GM18498 (cell line): ENCODE measurements around the gene IGFBP2.

Source experiments
- ATAC-seq: cut with Tn5 transposase; IDR thresholded peaks from one replicate; pipeline ENCODE4 v1.9.1; 2021; ENCODE audit warnings: mild to moderate bottlenecking, moderate library complexity; ENCODE audit not compliant: unreplicated experiment

IGFBP2 gene

DNA sequence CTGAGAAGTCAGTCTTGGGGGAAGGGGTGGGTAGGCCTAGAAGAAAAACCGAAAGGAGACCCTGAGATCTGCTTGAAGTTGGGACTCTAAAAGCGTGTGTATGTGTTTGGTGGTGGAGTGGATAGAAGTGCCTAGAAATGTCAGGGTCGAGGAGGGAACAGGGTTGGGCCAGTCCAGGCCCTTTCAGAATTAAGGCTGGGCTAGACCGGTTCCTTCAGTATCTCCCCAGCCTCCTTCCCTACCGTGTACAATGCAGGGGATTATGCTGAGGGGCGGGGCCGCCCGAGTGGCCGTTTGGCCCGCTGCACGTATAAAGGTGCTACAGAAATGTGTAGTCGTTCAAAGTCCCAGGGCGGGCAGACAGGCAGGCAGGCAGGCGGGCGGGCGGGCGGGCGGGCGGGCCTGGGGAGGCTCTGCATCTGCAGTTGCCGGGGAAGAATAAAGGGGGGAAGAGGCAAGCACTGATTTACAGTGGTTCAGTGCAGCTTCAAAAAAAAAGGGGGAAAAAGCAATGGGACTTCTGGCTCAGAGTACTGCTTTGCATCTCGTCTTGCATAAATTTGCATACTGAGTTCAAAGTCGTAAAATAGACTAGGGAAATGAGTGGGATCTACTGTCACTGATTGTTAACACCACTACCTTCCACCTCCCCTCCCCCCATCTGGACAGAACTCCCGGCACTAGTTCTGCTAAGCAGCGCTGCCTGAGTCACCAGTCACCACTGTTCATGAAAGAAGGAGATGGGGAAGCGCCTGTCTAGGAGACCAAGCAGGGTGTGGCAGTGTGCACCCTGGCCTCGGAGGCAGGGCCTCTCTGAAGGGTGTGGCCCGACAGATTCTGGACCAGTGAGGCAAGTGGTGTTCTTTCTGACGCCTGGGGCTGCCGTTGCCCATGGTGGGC, 3.6 kb downstream of the IGFBP2 start:
- no peak for ATAC-seq

DNA sequence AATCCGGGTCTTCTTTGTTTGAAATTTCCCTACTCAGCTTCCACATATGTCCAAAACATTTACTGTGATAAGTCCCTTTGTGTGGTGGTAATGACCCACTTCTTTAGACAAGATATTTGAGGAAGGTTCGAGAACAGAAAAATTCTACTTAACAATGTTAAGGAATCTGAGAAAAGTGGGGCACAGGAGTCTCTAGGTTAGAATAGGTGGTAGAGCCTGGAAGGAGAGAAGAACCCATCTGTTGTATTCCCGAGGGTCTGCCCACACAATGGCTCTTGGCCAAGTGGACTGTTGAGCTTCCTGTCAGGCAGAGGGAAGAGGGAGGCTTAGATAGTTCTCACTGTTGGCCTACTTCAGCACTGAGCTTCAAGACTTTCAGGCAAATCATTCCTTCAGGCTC, 4.3 kb downstream of the IGFBP2 start:
- ATAC-seq = no peak

DNA sequence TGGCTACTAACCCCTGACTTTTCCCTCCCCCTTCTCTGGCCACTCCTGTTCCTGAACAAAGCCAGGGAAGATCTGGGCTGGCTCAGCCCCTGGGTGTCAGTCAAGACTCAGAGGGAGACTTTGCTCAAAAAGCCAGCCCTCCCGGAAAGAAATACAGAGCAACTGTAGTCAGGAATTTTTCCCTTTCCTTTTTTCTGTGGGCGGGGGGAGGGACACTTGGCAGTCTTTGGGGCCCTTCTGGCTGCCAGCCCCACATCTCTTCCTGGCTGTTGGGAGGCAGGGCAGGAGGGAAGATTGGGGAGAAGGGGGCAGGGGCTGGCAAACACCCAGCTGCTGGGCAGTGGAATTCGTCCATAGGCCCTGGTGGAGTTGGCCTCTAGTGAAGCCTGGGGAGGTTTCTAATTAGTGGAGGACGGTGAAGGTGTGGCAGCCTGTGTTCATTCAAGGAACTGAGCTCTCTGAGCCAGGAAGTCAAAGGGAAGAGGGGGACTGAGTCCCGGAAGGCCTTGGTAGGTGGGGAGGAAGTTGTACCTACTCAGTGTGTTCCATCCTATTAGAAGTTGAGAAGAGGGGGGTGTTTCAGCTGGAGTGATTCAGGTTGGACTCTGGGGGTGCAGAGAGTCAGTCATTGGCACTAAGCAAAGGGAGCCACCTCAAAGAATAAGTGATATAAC, 10.9 kb downstream of the IGFBP2 start:
- no peak for ATAC-seq

DNA sequence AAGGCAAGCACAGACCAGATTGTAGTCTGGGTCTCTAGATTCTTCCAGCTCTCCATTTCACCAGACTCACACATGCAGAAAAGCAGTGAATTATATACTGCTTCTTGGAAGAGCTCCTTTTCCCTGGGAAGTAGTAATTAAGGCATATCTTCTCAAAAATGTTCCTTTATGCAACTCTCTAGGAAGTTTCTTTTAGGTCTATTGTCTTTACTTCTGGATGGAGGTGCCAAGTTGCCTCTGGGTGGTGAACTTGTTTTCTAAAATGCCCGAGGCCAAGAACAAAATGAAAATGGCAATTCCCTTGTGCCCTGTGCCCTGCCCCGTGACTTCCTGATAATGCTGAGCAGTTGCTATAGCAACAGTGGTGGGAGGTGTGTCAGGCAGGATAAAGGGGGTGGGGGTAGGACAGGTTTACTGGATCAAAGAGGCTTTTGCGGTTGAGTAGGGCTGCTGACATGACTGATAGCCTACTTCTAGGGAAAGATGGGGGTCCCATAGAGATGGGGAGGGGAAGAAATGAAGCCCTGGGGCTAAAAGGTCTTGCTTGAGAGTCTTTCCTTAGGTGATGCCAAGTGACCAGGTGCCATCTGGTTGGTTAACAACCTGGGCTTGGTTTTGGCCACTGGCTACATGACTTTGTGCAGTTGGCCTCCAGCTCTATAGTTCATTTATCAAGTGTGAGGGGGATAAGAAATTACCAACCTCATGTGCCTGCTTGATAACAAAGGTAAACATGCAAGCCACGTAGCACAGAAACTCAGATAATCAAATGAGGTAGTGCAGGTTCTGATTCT, 11.8 kb downstream of the IGFBP2 start:
- ATAC-seq = no peak

DNA sequence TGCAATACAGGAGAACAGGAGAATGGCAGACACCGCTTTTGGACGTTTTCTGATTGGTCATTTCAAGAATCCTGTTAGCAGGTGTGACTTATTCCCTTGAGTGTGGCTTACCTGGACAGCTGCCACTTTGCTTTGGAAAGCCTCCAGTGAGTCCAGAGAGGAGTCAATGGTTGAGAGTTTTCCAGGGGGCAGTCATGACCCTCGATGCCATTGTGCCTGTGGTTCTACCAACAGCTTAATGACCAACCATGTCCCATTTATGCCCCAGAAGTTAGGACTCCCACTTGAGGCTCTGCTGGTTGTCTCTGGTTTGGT, 12.4 kb downstream of the IGFBP2 start:
- no peak for ATAC-seq

DNA sequence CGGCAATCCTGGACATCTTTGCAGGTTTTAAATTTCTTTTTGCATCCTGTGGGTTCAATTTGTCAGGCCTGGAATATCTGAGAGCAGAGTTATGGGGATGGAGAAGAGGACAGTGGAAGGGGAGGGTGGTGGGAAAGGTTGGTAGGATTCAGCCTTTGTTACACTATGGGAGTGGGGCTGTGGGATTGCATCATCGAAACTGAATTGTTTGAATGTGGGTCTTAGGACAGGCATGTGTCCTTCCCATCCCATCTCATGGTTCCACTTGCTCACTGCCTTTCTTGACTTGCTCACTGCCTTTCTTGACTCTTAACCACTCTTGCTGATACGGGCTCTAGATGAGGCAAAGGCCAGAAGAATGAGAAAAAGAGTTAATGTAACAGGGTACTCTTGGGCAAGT, 12.9 kb downstream of the IGFBP2 start:
- no peak for ATAC-seq

DNA sequence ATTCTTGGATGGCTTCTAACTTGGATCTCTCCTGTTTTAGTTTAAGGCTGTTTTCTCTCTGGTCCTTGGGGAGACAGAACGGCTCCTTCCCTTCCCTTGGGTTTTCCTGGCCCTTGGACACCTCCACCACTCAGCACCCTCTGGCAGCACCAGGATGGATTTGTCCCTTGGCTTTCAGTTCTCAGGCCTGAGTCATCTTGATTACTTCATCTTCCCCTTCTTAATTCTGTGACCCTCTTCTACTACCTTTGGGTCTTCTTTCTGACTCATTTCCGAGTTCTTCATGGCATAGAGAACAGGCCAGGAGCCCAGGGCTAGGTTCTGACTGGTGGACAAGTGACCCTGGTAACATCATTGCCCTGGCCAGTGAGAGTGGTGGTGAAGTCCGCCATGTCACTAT, 14.9 kb downstream of the IGFBP2 start:
- no peak for ATAC-seq

DNA sequence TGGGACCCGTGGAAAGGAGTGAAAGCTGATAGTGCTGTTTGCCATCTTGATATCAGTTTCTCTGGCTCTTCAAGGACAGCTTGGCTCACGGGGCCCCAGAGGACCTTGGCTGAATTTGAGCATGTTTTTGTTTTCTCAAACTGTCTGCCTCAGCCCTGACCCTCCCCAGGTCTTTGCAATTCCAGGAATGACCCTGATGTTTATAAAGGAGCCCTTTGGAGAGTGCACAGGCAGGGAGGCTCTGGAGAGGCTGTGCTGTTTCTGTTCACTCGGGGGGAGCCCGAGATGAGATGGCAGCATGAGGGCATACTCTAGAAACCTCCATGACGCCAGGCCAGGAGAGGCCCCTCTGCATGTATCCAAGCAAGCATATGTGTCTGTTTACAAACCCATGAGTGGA, 16.4 kb downstream of the IGFBP2 start:
- no peak for ATAC-seq

DNA sequence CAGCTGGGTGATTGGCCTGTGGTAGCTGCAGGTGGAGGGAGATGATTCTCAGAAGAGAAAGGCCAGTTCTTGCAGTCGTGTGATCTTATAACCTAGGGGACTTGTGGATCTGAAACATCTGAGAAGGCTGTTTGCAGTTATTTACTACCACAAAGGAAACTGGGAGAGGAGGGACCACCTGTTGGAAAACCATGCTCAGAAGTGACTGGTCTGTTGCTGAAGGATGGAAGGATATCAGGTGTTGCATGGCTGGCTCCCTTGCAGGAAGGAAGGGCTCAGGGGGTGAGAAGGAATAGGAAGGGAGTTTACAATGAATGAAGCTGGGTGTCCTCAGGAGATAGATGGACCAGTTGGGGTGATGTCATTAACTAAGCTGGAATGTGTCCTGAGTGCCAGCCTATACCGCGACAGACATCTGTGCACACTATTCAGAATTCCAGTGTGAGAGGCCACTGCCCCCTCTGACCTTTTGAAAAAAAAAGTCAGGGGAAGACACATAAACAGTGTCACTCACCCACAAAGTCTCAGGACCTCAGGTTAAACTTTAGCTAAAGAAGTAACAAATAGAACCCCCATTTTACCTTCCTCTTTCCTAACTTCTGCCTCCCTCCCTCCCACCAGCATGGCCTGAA, 17.5 kb downstream of the IGFBP2 start:
- no peak for ATAC-seq

DNA sequence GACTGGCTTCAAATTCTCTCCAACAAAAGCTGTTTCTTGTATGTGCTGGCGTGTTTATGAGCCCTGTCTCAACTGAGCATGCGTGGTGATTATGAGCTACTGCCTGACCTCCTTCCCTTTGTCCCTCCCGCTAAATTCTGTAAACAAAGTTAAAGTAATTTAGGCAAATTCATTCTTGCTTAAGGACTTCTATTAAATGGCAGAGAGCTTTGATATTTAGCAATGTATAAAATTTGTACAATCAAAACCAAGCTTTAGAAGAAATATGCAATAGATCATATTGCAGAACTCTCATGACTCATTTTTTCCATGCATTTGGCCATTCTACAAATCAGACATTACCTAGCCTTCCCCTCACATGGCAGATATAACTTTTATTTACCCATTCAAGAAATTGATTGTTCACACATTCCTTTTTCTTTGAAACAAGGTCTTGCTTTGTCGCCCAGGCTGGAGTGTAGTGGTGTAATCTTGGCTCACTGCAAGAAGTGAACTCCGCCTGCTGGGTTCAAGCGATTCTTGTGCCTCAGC, 18.2 kb downstream of the IGFBP2 start:
- no peak for ATAC-seq

DNA sequence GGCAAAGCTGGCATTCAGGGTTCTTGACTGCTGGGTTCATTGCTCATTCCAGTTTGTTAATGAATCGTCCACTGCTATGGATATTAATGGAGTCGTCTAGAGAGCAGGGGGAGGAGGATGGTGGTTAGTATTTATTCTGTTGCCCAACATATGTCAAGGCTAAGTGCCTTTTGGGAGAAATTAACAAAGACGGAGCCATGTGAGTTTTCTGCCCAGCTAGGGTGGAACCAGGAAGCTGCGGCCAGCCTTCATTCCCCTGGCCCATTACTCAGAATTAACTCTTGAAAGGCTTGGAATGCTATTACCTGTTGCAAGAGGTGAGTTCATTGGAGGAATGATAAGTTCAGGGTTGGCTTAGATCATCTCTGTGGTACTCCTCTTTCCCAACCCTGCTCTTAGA, 19.3 kb downstream of the IGFBP2 start:
- no peak for ATAC-seq

DNA sequence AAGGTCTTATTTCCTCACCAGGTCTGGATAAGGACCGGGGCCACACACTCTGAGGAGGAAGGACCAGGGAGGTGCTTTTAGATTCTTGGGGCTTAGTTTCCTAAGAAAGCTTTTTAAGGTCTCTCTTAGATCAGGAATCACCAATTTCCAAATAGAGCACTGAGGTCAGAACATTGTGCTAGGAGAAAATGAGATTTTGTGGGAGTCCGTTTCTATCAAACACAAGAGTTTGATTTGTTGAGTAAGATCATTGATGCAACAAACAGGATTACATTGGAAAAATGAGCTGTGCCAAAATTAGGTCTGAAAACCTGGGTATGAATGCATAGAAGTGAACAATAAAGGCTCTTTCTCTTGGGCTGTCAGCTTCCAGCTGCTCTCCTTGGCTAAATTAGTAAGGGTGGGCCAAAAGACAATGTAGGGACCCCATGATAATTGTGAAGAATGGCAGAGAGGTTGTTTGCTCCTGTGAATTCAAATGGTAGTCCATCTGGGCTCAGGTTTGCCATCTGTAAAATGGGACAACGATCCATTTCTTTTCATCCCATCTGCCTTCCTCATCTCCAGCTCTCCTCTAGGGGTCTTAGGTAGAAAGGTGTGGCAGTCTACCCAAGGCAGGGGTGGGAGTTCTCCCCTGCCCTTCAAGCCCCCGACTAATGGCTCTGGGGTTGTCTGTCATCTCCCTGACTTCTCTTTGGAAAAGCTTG, 20.0 kb downstream of the IGFBP2 start:
- ATAC-seq = no peak

DNA sequence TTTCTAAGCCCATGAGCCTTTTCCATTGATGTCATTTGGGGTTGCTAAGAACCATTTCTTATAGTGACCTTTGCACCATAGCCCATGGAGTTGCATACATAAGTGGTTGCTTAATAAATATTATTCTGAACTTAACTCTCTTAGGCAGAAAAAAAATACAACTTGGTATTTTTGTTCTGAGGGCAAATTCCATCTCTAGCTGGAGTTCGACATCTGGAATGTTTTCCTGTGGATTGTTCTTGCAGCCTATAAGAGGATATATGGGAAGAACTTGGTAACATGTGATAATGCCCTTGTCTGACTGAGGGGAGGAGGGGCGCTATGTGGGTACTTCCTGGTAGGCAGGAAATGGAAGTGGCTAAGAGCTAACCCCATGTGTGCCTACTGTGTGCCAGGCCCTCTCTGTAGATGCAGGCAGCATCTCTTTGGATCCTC, 20.7 kb downstream of the IGFBP2 start:
- no peak for ATAC-seq

DNA sequence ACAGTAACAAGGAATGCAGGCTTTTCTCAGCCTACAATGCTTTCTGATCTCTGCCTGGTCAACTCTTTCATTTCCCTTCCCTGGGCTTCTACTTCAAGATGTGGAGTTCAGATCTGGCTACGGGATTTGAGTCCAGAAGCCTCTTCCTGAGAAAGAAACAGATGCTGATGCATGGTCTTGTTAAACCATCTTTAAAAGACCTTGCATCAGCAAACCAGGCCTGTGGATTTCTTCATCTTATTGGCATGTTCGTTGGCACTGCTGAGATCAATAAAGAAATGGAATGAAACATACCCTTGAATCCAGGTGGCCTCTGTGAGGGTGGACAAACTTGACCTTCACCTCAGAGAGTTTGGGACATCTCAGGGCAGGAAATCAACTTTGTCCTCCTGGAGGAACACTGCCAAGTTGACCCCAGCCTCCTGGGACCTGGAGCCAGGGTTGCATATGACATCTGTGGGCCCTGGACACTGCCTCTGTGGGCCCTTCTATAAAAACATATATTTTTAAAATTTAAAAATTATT, 21.4 kb downstream of the IGFBP2 start:
- ATAC-seq = no peak

DNA sequence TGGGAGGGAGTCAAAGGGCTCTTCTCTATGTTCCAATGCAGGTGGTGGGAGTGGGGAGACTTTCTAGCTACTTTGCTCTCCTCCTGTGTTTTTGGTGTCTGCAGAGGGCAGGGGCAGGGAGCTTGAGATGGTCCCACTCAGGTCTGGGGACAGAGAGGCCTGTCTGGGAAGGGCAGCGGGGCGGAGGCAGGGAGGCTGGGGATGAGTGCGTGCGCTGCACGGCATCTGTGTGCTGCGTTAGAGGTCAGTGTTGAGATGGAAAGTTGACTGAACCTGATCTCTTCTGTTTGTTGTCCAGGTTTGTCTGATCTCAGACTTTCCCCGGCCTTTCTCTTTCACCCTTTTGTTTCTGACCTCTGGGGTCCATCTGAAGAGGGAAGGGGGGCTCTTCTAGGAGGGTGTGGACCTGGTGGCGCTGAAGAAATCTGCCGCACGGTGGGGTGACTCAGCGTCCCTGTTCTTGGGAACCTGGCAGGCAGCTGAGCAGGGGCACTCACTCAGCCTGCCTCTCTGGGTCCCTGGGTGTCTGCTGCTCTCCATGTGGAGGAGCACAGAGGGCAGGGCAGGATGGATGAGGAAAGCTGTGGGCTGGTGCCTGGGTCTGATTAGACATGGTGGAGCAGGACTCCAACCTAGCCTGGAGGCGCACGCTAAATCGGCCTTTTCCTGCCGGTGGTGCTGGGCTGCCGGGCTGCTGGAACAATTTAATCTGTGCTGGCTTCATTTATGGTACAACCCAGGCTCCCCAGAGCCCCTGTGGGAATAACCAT, 24.1 kb downstream of the IGFBP2 start:
- no peak for ATAC-seq

DNA sequence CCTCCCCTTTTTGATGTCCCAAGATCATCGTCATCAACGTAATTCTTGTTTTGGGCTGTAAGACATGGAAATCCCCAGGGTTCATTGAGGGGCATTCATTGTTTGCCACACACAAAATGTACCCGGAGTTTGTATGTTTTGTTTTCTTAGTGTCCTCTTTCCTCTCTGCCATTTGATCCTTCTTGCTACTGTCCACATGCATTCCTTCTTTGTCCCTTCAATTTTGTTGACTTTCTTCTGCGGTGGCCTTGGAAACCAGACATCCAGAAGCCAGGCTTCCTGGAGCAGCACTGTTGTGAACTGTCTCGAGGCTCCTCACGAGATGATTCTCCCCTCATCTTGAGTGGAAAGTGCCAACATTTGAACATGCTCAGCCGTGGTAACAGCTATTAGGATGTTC, 24.8 kb downstream of the IGFBP2 start:
- ATAC-seq = no peak

DNA sequence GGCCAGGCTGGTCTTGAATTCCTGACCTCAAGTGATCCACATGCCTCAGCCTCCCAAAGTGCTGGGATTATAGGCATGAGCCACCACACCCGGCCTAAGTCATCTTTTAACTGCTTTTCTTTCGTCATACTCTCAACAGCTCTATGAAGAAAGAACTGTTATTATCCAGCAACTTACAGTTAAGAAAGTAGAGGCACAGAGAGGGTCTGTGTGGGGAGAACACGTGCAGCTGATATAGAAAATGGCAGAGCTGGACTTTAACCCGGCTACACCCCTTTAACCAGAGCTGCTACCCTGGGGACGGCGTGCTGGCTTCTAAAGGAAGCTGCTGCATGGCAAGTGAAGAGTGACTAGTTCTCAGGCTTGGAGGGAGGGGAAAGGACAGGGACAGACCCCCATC, 25.5 kb downstream of the IGFBP2 start:
- no peak for ATAC-seq

DNA sequence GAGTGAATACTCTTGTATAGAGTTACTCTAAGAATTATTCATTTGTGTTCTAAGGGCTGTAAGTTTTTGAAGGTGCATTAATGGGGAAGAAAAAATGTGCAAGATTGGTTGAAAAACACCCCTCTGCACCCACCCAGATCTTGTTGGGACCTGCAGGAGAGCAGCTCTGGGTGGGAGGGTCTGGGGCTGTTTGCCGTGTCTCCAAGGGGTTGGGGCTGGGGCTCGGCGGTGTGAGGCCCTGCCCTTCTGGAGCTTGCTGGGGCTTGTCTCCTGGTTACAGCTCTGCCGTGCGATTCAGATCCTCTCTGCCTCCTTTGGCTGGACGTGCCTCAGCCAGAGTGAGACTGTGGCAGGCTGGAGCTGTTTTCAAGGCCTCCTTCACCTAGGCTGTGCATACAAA, 26.1 kb downstream of the IGFBP2 start:
- ATAC-seq = no peak

DNA sequence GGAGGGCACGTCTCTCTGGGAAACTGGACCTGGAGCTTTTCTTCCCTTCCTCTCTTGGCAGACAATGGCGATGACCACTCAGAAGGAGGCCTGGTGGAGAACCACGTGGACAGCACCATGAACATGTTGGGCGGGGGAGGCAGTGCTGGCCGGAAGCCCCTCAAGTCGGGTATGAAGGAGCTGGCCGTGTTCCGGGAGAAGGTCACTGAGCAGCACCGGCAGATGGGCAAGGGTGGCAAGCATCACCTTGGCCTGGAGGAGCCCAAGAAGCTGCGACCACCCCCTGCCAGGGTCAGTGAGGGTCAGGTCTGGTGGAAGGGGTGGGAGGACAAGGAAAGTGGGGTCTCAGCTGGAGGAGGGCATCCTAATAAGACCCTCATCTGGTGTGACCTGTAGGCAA, 27.3 kb downstream of the IGFBP2 start:
- no peak for ATAC-seq
